HG03520 (cell line): Measurements from ENCODE around the gene LRRD1.
"Not testable (repeated sequence)": the region's sequence is repeated elsewhere in the genome, so short reads cannot be mapped to it uniquely, and the experiment has no call there.

Experiments used
- ATAC-seq: cut with Tn5 transposase; IDR thresholded peaks from one replicate; pipeline ENCODE4 v1.9.1; 2021; ENCODE audit warnings: mild to moderate bottlenecking, moderate library complexity; ENCODE audit not compliant: unreplicated experiment

LRRD1 gene

GRCh38 chr7:92178928-92179924, at the start of gene LRRD1:
TSS of gene LRRD1 (minus strand) at chr7:92179142. CDS start at chr7:92165202, 13,940 bp downstream.
- ATAC-seq: peak; percentile 96

GRCh38 chr7:92228742-92229141, 49.8 kb upstream of the LRRD1 start:
- no peak for ATAC-seq

- ATAC-seq: no peak
These were observed 49.2 kb upstream of the LRRD1 start for GRCh38 chr7:92228100-92228499.

GRCh38 chr7:92226981-92227380, 48.0 kb upstream of the LRRD1 start:
- no peak for ATAC-seq

GRCh38 chr7:92221766-92222165, 42.8 kb upstream of the LRRD1 start:
- ATAC-seq: no peak

GRCh38 chr7:92206672-92207071, 27.7 kb upstream of the LRRD1 start:
- ATAC-seq: no peak

- ATAC-seq: no peak
These were observed 27.0 kb upstream of the LRRD1 start for GRCh38 chr7:92205987-92206386.

GRCh38 chr7:92200791-92201190, 21.8 kb upstream of the LRRD1 start:
- ATAC-seq: no peak

GRCh38 chr7:92192326-92192725, 13.4 kb upstream of the LRRD1 start:
- no peak for ATAC-seq

- not testable (repeated sequence) for ATAC-seq
These were observed 10.3 kb upstream of the LRRD1 start for GRCh38 chr7:92189246-92189645.

GRCh38 chr7:92184294-92184693, 5.4 kb upstream of the LRRD1 start:
- not testable (repeated sequence) for ATAC-seq

GRCh38 chr7:92177362-92177761, 1.6 kb downstream of the LRRD1 start:
- no peak for ATAC-seq

GRCh38 chr7:92169529-92169928, 9.4 kb downstream of the LRRD1 start:
- ATAC-seq: not testable (repeated sequence)

- ATAC-seq: no peak
These were observed 17.7 kb downstream of the LRRD1 start for GRCh38 chr7:92161271-92161670.

- ATAC-seq: peak; percentile 81
These were observed 20.0 kb downstream of the LRRD1 start for GRCh38 chr7:92158660-92159575.

GRCh38 chr7:92156990-92157389, 22.0 kb downstream of the LRRD1 start:
- no peak for ATAC-seq

GRCh38 chr7:92155108-92155739, 23.7 kb downstream of the LRRD1 start:
- no peak for ATAC-seq

- no peak for ATAC-seq
These were observed 28.4 kb downstream of the LRRD1 start for GRCh38 chr7:92150450-92151017.

GRCh38 chr7:92149736-92150239, 29.2 kb downstream of the LRRD1 start:
- no peak for ATAC-seq

- ATAC-seq: not testable (repeated sequence)
These were observed 35.6 kb downstream of the LRRD1 start for GRCh38 chr7:92143192-92143880.
